ENCODE measurements around the gene LARGE1.

The LARGE1 gene

GRCh38 chr22:33431300-33431699 lies 489.0 kb downstream of the LARGE1 start:
- Histone ChIP-seq H3K9me2 (ENCODE audit: low read depth, low read length) (no peaks in the 10 kb centered on the region), H3K27me3 (ENCODE audit: insufficient read depth, low read length) (no peaks in the 10 kb centered on the region), H3K4me1 (ENCODE audit: insufficient read depth, low read length, severe bottlenecking) (no peaks in the 10 kb centered on the region), H3F3A (ENCODE audit: insufficient read depth, low read length) (no peaks in the 10 kb centered on the region), H2AFZ (ENCODE audit: low read length) (no peak overlapping the region), H3K36me3 (ENCODE audit: insufficient read depth, low read length) (no peaks in the 10 kb centered on the region), H3K27ac (ENCODE audit: low read depth, low read length, poor library complexity, severe bottlenecking) (no peak overlapping the region), H3K4me3 (ENCODE audit: low read depth, low read length, poor library complexity, severe bottlenecking) (no peak overlapping the region), H4K20me1 (ENCODE audit: insufficient read depth, low read length) (no peaks in the 10 kb centered on the region), H3K9me3 (ENCODE audit: low read length) (no peaks in the 10 kb centered on the region), H3K9ac (ENCODE audit: low read length) (no peak overlapping the region), H3K4me2 (ENCODE audit: low read length) (no peak overlapping the region), H3K79me2 (ENCODE audit: insufficient read depth, low read length) (no peaks in the 10 kb centered on the region)
- TF ChIP-seq CTCF (IDR thresholded peaks at IDR 0.05; ENCODE audit: low read length) (no peak), EZH2 (IDR thresholded peaks at IDR 0.05; ENCODE audit: borderline replicate concordance, low read length) (no peak)

GRCh38 chr22:33429281-33429680 lies 491.0 kb downstream of the LARGE1 start:
- no peaks in the 10 kb centered on the region for H3F3A ChIP-seq (ENCODE audit: insufficient read depth, low read length)
- H3K4me2 ChIP-seq (ENCODE audit: low read length) = no peak overlapping the region
- H3K4me3 ChIP-seq (ENCODE audit: low read depth, low read length, poor library complexity, severe bottlenecking) = no peak overlapping the region
- H2AFZ ChIP-seq (ENCODE audit: low read length) = no peak overlapping the region
- no peaks in the 10 kb centered on the region for H3K79me2 ChIP-seq (ENCODE audit: insufficient read depth, low read length)
- H3K9me3 ChIP-seq (ENCODE audit: low read length) = no peaks in the 10 kb centered on the region
- no peak overlapping the region for H3K27ac ChIP-seq (ENCODE audit: low read depth, low read length, poor library complexity, severe bottlenecking)
- no peaks in the 10 kb centered on the region for H3K27me3 ChIP-seq (ENCODE audit: insufficient read depth, low read length)
- TF ChIP-seq CTCF (IDR thresholded peaks at IDR 0.05; ENCODE audit: low read length) = no peak
- no peak for TF ChIP-seq EZH2 (IDR thresholded peaks at IDR 0.05; ENCODE audit: borderline replicate concordance, low read length)
- H4K20me1 ChIP-seq (ENCODE audit: insufficient read depth, low read length) = no peaks in the 10 kb centered on the region
- H3K36me3 ChIP-seq (ENCODE audit: insufficient read depth, low read length) = no peaks in the 10 kb centered on the region
- H3K9ac ChIP-seq (ENCODE audit: low read length) = no peak overlapping the region
- no peaks in the 10 kb centered on the region for H3K4me1 ChIP-seq (ENCODE audit: insufficient read depth, low read length, severe bottlenecking)
- no peaks in the 10 kb centered on the region for H3K9me2 ChIP-seq (ENCODE audit: low read depth, low read length)

- Histone ChIP-seq H3F3A (ENCODE audit: insufficient read depth, low read length) (no peaks in the 10 kb centered on the region), H3K9ac (ENCODE audit: low read length) (no peak overlapping the region), H3K27ac (ENCODE audit: low read depth, low read length, poor library complexity, severe bottlenecking) (no peak overlapping the region), H3K9me2 (ENCODE audit: low read depth, low read length) (no peaks in the 10 kb centered on the region), H3K27me3 (ENCODE audit: insufficient read depth, low read length) (no peaks in the 10 kb centered on the region), H3K9me3 (ENCODE audit: low read length) (no peaks in the 10 kb centered on the region), H3K4me2 (ENCODE audit: low read length) (no peak overlapping the region), H3K79me2 (ENCODE audit: insufficient read depth, low read length) (no peaks in the 10 kb centered on the region), H4K20me1 (ENCODE audit: insufficient read depth, low read length) (no peaks in the 10 kb centered on the region), H3K4me1 (ENCODE audit: insufficient read depth, low read length, severe bottlenecking) (no peaks in the 10 kb centered on the region), H3K36me3 (ENCODE audit: insufficient read depth, low read length) (no peaks in the 10 kb centered on the region), H3K4me3 (ENCODE audit: low read depth, low read length, poor library complexity, severe bottlenecking) (no peak overlapping the region), H2AFZ (ENCODE audit: low read length) (no peak overlapping the region)
- TF ChIP-seq CTCF (IDR thresholded peaks at IDR 0.05; ENCODE audit: low read length) (no peak), EZH2 (IDR thresholded peaks at IDR 0.05; ENCODE audit: borderline replicate concordance, low read length) (no peak)
These were observed 492.8 kb downstream of the LARGE1 start for GRCh38 chr22:33427461-33427860.
